NCI-H2196 treated with DMSO at 0.1 percent for 48 hours (cell line): ENCODE results near the gene BTNL2.

ENCODE experiments used
- DNase-seq: peaks from one replicate; lab custom pipeline; 2025; ENCODE audit not compliant: unreplicated experiment; lab: John Stamatoyannopoulos, UW

BTNL2 gene

GRCh38 chr6:32415521-32416019, 8.6 kb upstream of the BTNL2 start:
- no peak for DNase-seq

GRCh38 chr6:32413427-32414047, 6.6 kb upstream of the BTNL2 start:
- peak; percentile 24 for DNase-seq

GRCh38 chr6:32411566-32412327, 4.8 kb upstream of the BTNL2 start:
- DNase-seq: no peak

- DNase-seq: no peak
These were observed 3.9 kb upstream of the BTNL2 start for GRCh38 chr6:32410906-32411305.

- DNase-seq: no peak
These were observed 784 bp downstream of the BTNL2 start for GRCh38 chr6:32406197-32406596.

- DNase-seq: no peak
These were observed 1.3 kb downstream of the BTNL2 start for GRCh38 chr6:32405656-32406055.

GRCh38 chr6:32402812-32403211, 4.2 kb downstream of the BTNL2 start:
- no peak for DNase-seq

- no peak for DNase-seq
These were observed 5.6 kb downstream of the BTNL2 start for GRCh38 chr6:32401284-32401963.

- DNase-seq: no peak
These were observed 9.6 kb downstream of the BTNL2 start for GRCh38 chr6:32397252-32397920.

GRCh38 chr6:32396028-32396427, 11.0 kb downstream of the BTNL2 start:
- DNase-seq: no peak

GRCh38 chr6:32393665-32394420, 13.1 kb downstream of the BTNL2 start:
- no peak for DNase-seq

GRCh38 chr6:32391505-32391904, 15.5 kb downstream of the BTNL2 start:
- no peak for DNase-seq

GRCh38 chr6:32387589-32388340, 19.2 kb downstream of the BTNL2 start:
- DNase-seq: no peak

GRCh38 chr6:32386040-32386439, 20.9 kb downstream of the BTNL2 start:
- no peak for DNase-seq

GRCh38 chr6:32382757-32383420, 24.1 kb downstream of the BTNL2 start:
- DNase-seq: no peak

- no peak for DNase-seq
These were observed 27.4 kb downstream of the BTNL2 start for GRCh38 chr6:32379545-32379944.

- DNase-seq: no peak
These were observed 31.0 kb downstream of the BTNL2 start for GRCh38 chr6:32375739-32376529.

- no peak for DNase-seq
These were observed 35.2 kb downstream of the BTNL2 start, which contains the start of gene TSBP1 for GRCh38 chr6:32371803-32372202. Gene TSBP1, minus strand, starts transcription at chr6:32371903. Its CDS starts 197 bp downstream, at chr6:32371706.

GRCh38 chr6:32371229-32371628, 35.8 kb downstream of the BTNL2 start:
- no peak for DNase-seq
